Dermis blood vessel endothelial cell (primary cell): Measurements from ENCODE around the gene NAT10. TPM values are rescaled to one million over a fixed set of nuclear protein-coding genes. Genes with fewer than 3 reads are reported as not detected.

Source experiments
- DNase-seq: peaks from one replicate; pipeline ENCODE4 v3.0.0; 2010
- total RNA-seq: library from RNA; depleted of rRNA; stranded (reverse); fragments of >200 nt; gene quantifications from 2 replicates; pipeline ENCODE4 v1.2.3, GENCODE V29; 2014

The NAT10 gene
- total RNA-seq, 1 donor from 2014 or later: 12.1 TPM

GRCh38 chr11:34111722-34112270, 6.4 kb downstream of the NAT10 start:
- no peak for DNase-seq

GRCh38 chr11:34114014-34114413, 8.6 kb downstream of the NAT10 start:
- DNase-seq: no peak

GRCh38 chr11:34114471-34114870, 9.0 kb downstream of the NAT10 start:
- DNase-seq: no peak

GRCh38 chr11:34120651-34121050, 15.2 kb downstream of the NAT10 start:
- DNase-seq: no peak

- DNase-seq: no peak
These were observed 19.6 kb downstream of the NAT10 start for GRCh38 chr11:34124885-34125668.

- no peak for DNase-seq
These were observed 21.8 kb downstream of the NAT10 start for GRCh38 chr11:34126959-34127848.

- no peak for DNase-seq
These were observed 23.4 kb downstream of the NAT10 start for GRCh38 chr11:34128824-34129223.

- DNase-seq: no peak
These were observed 27.0 kb downstream of the NAT10 start for GRCh38 chr11:34132261-34132965.

- no peak for DNase-seq
These were observed 29.3 kb downstream of the NAT10 start for GRCh38 chr11:34134765-34135164.

- DNase-seq: no peak
These were observed 30.0 kb downstream of the NAT10 start for GRCh38 chr11:34135439-34135838.

- DNase-seq: no peak
These were observed 31.0 kb downstream of the NAT10 start for GRCh38 chr11:34136420-34136819.

- no peak for DNase-seq
These were observed 33.9 kb downstream of the NAT10 start for GRCh38 chr11:34139346-34139745.

- no peak for DNase-seq
These were observed 34.7 kb downstream of the NAT10 start for GRCh38 chr11:34140149-34140548.

- DNase-seq: no peak
These were observed 37.6 kb downstream of the NAT10 start for GRCh38 chr11:34143048-34143447.

- no peak for DNase-seq
These were observed 39.6 kb downstream of the NAT10 start for GRCh38 chr11:34145073-34145472.

- DNase-seq: no peak
These were observed 40.5 kb downstream of the NAT10 start for GRCh38 chr11:34145847-34146381.

- no peak for DNase-seq
These were observed 41.0 kb downstream of the NAT10 start for GRCh38 chr11:34146411-34146810.

GRCh38 chr11:34146866-34147265, 41.4 kb downstream of the NAT10 start:
- no peak for DNase-seq

GRCh38 chr11:34147581-34147980, 42.2 kb downstream of the NAT10 start:
- DNase-seq: no peak

- DNase-seq: no peak
These were observed 43.2 kb downstream of the NAT10 start for GRCh38 chr11:34148504-34149165.

- no peak for DNase-seq
These were observed 43.8 kb downstream of the NAT10 start for GRCh38 chr11:34149274-34149673.

- peak; percentile 32 for DNase-seq
These were observed 44.4 kb downstream of the NAT10 start for GRCh38 chr11:34149786-34150185.
